GM19468 (cell line): ENCODE results near the gene SMIM21.

ENCODE experiments used
- ATAC-seq: cut with Tn5 transposase; IDR thresholded peaks from one replicate; pipeline ENCODE4 v1.9.1; 2021; ENCODE audit warnings: mild to moderate bottlenecking, moderate library complexity, moderate number of reproducible peaks; ENCODE audit not compliant: unreplicated experiment; ENCODE audit errors: extremely low read depth

SMIM21 gene

DNA sequence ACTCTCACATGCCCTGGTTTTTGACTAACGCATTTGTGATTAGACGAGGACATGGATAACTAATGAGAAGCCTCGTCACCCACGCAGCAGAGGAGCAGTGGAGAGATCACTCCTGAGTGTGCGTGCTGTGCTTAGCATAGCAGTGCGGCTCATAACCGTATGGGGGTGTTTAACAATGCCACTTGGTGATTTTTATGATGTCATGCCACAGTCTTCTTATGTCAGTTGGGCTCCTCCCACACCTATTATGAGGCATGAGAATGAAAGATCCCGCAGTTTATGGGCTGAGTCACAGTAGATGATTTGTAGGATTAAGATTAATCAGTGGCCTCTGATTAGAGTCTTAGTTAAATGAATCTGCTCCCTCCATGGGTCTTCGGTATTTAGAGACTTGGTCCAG lies 2.5 kb upstream of the SMIM21 start:
- no peak for ATAC-seq

DNA sequence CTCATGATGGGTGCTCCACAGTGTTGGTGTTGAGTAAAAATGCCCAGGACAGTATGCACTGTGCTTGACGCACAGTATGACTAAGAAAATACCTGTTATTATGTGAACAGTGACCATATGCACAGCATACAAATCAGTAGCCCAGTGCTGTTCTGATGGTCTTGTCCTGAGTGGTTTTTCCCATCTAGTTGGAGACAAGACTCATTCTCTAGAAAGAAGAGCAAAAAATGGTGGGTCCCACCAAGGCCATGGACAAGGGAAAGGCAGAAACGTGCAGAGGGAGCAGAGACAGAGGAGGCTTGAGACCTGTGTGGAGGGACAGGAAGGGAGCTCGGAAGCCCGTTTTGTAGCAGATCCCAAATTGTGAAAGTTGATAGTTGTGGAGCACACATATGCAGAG lies 987 bp upstream of the SMIM21 start:
- no peak for ATAC-seq

DNA sequence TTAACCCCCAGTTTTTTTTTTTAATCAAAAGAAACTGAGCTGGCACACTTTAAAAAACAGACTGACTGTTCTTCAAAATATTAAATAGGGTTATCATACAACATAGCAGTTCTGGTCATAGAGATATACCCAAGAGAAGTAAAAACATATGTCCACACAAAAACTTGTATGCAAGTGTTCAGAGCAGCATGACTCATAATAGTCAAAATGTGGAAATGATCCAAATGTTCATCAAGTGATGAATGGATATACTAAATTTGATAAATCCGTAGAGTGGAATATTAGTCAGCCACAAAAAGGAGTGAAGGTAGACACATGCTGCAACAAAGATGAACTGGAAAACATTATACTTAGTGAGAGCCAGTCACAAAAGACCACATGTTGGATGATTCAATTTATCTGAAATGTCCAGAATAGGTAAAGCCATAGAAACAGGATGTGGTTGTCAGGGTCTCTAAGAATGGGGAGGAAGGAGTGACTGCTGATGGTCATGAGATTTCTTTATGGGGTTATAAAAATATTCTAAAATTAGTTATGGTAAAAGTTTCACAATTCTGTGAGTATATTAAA lies 5.1 kb downstream of the SMIM21 start:
- no peak for ATAC-seq

DNA sequence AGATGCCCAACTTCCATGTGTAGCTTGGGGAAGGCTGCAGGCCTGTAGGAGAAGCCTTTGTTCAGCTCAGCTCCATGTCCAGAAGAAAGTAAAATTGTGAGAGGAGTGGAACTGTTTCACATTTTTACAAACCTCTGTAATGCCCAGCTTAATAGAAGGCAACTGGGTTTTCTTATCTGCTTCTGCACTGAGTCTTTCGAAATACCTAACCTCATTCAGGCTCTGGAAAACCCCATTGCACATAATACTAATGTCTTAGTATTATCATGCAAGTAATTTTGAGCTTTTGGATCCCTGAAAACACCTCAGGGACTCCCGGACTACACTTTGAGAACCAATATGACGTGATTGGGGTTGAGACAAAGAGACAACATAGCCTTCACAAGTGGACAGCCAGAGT lies 5.8 kb downstream of the SMIM21 start:
- no peak for ATAC-seq

DNA sequence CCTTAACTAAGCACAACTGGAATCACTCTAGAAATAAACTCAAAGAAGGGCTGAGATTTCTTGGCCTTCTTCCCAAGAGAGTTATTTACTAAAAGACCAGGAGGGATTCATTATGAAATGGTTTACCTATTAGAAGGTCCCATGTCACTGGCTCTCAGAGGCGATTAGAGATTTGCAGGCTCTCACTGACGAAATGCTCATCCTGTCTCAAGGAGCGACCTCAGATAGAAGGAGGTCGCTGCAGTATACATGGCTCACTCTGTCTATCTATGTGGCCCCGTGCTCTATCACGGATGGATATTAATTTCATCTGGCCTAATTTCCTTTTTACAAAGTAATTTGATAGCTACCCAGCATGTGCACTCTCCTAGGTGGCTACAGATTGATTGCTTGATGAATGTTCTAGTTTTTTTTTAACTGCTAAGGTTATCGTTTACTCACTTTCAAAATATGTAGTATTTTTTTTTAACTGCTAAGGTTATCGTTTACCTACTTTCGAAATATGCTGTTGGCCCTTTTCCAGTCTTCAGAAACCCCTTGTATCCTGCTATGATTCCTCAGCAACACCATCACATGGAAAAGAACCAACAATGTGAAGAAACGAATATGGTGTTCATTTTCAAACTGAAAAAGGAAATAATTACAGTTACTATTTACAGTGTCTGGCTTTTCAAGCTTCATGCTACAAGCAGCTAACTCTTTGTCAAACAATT lies 9.1 kb downstream of the SMIM21 start:
- no peak for ATAC-seq

DNA sequence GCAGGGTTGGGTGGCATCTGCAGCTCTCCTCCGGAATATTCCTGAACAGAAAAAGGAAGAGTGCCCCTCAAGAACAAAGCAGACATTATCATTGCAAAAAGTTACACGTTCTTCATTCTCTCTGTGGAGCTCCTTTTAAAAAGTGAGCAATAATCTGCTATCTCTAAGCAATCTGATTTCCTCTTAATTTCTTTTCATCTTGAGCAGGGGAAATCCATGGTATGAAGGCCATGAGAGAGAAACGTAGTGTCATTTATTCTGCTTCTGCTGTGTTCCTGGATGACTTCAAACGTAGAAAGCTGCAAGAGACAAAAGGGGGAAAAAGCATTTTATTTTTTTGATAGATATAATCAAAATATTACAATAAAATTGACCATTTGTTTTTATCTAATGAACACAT lies 16.9 kb downstream of the SMIM21 start:
- no peak for ATAC-seq

DNA sequence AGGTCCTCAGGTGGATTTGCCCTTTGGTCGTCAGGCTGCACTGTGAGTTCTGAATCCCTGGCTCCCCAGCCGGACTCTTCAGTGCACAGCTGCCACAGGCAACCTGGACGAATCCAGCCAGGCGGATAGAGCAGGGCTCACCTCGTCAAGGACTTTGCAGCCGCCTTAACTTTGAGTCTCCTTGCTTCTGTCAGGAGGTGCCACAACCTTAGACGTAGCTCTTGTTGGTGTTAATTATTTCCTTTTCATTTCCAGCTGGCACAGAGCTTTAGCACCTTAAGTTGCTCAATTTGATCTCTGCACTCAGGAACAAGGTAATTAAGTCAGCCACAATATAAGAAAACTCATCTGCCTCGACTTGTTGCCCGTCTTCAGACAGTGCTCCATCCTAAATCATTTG lies 17.7 kb downstream of the SMIM21 start:
- ATAC-seq = no peak

DNA sequence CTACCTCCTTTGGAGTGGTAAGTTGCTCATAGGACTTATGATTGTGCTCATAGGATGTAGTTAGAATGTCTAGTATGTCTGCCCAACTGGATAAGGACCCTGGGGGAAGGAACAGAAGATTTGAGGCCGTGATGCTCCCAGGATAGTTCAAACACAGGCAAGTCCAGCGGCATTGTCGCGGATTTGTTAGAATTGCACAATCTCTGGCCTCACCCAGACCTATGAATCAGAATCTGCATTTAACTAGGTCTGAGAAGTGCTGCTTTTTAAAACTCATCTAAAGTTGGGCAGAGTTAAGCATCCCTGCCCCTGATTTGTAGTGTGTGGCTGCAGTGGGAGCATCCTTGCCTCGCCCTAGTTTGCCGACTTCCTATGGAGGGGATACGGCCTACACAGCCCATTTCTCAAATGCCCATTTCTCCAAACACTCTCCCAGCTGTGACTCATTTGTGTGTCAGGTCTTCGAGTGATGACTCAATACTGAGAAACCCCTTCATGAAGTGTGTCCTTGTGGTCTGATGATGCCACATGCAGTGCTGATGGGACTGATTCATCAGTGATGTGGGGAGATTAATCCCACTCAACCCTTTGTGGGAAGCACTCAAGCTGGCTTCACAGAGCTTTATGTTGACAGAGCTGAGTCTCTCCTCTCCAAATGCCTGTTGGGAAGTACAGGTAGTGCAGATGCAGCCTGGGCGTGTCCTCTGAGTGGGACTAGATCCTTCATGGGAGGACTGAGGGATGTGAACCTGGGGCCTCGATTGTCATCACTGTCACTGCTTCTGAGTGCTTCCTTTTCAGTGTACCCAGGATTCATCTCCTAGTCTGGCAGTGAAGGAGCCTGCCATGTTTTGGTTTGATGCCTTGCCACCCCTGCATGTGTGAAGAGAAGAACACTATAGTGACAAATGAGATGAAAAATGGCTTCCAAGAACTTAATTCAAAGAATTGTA lies 18.7 kb downstream of the SMIM21 start:
- ATAC-seq = no peak

DNA sequence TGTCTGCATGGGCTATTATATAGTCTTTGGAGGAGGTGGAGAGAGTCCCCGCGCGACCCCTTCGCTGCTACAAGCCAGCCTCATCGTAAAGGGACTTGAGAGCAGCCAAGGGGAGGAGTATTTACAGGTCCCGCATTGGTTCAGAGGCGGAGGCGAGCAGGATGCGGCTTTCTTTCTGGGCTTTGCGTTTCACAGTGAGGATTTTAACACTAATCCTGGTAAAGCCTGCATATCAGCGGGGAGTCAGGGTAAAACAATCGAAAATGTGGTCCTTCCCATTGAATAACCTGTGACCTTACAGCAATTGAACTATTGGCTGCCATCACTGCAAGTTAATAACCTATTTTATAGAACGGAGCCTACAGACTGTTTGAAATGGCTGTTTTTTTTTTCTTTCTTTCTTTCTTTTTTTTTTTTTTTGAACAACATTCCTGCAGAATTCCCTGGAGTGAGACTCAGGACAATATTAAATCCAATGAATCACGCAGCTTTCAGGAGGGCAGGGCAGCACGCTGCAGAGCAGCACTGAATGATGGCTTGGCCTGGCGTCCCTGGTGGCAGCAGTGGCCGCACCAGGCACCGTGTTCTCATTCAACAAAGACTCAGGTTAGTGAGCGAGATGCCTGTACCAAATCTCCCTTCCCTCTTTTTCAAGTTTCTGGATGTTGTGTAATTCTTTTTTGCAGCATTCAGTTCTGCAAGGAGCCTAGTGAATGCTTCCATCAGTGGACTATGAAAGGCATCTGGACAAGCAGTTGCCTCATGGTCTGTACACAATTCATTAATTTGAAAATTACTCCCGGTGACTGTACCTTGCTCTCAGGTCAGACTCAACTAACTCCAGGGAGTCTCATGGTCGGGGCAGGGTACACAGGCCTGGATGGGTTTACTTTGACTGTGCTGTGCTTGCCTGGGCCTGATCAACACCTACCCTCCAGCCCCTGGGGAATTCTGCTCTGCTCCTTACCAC lies 19.8 kb downstream of the SMIM21 start:
- no peak for ATAC-seq

DNA sequence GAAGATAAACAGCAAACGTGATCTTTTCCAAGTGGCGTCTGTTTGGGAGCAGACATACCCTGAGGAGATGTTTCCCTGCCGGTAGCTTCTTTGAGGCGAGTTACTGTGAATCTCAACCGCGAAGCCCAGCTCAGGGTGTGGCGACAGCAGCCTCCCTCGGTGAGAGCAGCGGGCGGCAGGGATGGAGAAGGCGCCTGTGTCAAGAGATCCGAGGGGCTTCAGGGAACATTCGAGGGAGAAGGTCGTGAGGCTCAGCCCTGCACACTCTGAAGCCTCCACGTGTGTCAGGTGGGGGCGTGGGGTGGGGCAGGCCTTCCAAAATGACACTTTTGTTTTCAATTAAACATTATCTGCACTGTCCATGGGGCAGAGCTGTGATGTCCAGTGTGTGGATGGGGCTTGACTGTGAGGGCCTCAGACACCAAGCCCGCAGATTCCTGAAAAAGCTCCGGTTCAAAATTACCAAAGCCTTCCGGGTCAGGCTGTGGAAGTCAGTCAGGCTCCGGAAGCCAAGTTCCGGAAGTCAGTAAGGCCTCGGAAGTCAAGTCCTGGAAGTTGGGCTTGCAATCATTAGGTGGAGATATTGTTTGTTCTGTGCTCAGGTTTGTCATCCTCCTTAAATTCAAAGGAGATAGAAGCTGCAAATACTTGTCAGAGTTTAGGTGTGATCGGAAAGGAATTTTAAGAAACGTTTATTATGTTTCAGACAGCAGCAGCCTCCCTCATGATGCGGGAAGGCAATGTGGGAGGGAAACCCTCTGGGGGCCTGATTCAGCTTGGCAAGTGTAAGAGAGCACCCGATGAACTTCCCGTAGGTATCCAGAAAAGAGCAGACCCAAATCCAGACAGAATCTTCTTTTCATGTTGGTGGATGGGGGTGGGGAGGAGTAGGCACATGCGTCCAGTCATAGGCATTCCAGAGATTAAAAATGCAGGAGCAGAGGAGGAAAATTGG lies 20.7 kb downstream of the SMIM21 start:
- no peak for ATAC-seq

DNA sequence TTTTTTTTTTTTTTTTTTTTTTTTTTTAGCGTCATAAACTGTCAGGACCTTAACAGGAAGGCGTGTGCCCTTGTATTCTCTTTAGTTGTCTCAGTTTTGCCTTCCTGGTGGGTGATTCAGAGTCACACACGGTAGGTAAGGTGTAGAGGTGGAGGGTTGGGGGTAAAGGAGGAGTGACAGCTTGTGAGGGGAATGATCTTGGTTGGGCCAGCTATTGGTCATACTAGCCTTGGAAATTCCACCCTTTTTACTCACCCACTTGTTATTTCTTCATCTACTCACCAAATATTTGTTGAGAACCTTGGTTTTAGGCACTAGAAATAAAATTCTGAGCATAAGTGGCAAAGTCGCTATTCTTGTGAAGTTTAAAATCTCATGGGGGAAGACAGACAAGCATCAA lies 22.2 kb downstream of the SMIM21 start:
- no peak for ATAC-seq

DNA sequence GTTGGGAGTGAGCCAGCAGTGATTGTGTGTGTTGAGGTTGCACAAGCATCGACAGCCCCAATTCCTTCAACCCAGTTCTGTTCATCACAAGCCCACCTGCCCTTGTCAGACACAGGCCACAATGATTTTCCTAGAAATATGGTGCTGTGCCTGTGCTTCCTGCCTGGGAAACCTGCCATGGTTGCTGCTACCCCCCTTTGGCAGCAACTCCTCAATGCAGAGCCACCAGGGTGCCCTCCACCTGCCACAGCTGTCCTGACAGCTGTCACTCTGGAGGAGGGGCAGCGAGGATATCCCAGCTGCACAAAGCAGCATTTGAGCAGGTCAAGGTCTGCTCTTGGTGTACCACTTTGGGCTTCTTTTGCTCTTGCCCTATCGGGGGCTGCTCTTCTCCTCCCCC lies 27.1 kb downstream of the SMIM21 start:
- no peak for ATAC-seq

DNA sequence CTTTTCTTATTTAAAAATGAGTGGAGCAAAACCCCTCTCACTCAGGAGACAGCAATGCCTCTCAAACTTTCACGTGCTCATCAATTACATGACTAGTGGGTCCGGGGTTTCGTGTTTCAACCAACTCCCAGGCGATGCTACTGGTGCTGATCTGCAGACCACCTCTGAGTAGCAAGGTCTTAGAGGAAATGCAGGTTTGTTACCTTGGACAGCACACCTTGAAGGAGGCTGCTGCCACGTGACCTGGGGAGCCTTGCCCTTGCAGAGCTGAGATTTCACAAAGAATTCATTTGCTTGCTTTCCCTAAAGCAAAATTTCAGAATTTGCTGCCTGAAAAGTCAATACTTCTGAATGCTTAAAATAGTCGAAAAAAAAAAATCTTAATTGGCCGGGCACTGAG lies 32.4 kb downstream of the SMIM21 start:
- no peak for ATAC-seq

DNA sequence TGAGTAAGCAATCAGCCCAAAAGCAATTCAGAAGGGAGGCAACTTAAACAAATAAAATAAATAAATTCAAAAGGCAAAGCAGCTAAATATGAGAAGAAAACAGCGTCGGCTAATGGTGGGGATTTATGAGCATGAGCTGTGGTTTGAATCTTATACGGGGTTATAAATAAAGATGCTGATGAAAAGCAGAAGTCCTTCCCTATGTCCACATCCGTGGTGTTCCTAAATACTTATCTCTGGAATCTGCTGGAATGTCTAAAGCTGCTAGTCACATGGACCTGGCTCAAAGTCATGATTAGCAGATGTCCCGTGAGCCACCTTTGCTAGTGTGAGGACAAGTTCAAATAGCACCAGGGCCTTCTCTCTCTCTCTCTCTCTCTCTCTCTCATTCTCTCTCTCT lies 33.8 kb downstream of the SMIM21 start:
- no peak for ATAC-seq

DNA sequence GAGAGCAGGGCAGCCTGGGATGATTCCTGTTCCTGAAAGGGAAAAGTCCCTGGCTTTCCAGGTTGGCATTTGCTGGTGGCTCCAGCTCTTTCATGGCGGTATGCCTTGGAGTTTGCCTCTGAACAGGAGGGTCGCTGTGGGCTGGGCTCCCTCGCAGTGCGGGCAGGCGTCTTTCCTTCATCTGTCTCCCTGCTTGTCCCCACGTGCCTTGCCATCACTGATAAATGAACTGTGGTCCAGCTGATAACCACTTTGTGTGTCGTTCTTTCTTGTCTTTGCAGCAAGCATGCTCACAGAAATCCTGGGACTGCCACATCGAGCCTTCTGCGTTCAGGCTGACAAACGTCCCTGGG lies 35.3 kb downstream of the SMIM21 start:
- no peak for ATAC-seq

DNA sequence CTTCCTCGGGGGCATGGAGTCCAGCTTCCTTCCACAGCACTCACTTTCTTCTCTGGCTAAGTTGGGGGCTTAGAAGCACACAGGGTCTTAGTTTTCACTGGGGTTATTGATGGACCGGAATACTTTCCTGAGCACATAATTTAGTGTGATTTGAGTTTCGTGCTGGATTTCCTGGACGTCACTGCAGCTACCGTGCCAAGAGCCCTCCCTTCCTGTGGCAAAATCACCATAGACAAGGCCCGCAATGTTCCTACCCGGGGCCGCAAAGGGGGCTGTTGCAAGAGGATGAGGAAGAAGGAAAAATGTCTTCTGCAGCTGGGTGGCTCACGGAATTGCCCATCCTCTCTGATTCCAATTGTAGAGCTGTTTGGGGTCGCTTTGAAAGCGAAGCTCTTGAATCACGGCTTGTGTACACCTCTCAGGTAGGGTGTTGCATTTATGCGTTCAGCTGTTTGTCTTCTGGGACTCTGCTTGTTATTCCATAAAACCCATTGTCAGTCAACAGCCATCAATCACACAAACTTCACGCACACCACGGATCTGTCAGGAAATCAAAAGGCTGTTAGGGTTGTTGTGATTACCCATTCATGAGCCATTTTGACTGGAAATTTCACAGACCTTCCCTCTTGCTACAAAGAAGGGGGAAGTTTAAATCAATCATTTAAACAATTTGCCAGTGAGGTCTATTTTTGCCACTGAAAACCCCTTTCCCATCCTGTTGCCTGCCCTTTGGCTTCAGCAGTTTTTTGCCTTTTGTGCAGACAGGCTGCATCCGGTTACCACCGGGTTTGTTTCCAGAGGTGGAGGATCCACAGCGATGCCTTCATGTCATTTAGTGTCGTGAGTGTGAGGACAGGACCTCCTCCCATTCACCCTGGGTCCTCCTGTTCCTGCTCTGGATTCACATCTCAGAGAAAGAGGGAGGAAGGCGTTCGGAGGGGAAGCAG lies 36.0 kb downstream of the SMIM21 start:
- ATAC-seq = no peak

DNA sequence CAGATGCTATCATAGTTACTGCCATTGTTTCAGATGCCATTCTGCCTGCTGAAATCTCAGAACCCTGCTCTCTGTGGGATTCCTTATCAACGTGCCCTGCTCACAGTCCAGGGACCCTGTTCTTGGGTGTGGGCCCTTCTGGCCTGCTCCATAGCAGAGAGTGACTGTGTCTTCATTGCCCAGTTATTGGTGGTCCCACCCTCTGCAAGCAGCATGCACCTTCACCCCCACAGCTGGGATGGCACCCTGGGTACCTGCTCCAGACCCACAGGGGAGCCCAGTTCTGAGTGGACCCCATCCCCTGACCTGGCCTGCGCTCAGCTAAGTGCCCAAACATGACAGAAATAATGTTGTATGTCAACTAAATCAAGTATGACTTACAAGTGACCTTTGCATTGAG lies 36.6 kb downstream of the SMIM21 start:
- ATAC-seq = no peak

DNA sequence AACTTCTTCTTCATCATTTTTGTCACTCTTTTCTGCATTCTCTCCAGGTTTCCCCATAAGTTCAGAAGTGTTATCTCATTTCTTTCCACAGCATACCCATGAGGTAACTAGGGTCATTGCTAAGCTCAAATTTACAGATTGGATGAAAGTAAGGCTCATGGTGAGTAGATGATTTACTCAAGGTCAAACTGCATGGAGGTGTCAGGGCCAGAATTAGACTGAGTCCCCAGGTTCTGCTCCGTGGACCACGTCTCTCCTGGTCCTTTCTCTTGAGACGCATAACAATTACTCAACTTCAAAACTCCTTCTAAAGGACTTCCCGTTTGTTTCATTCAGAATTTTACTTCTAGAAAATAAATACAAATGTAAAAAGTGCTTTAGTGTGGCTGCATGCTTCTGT lies 43.4 kb downstream of the SMIM21 start:
- ATAC-seq = no peak
